Muscle of back (tissue), 10 donors: ENCODE data around the gene SLC2A14. TPM values are rescaled to one million over a fixed set of nuclear protein-coding genes. Genes with fewer than 3 reads are reported as not detected.

Source experiments
- polyA plus RNA-seq, 10 donors: library from polyadenylated mRNA; unstranded; fragments of 120-200 nt; gene quantifications; one replicate each; pipeline ENCODE4 v1.2.1, GENCODE V29; 2013; ENCODE audit not compliant: insufficient read length in 10 of 10

The SLC2A14 gene
- polyA plus RNA-seq, 10 donors, result 0.08 to 1.1 (median 0.36) TPM; not detected in 1

Other genes with a start within 250 kb of the SLC2A14 start
- gene APOBEC1, start 207.0 kb downstream of the SLC2A14 start, polyA plus RNA-seq, result not detected
- gene GDF3, start 177.1 kb downstream of the SLC2A14 start, polyA plus RNA-seq, result under 1 TPM in 1 of 10 donors, not detected in 9; 0.13 TPM
- gene DPPA3, start 161.5 kb downstream of the SLC2A14 start, polyA plus RNA-seq, result under 1 TPM in 1 of 10 donors, not detected in 9; 0.14 TPM
- gene CLEC4C, start 125.5 kb downstream of the SLC2A14 start, polyA plus RNA-seq, result under 1 TPM in 3 of 10 donors, not detected in 7; 0.11 to 0.29 (median 0.19) TPM
- not detected for gene NANOGNB, start 107.7 kb downstream of the SLC2A14 start, polyA plus RNA-seq
- 1 to 10 TPM in 2 of 10 donors, under 1 TPM in 5, not detected in 3; 0.07 to 1.3 (median 0.16) TPM for gene NANOG, start 83.5 kb downstream of the SLC2A14 start, polyA plus RNA-seq
- 100 to 1,000 TPM in 1 of 10 donors, 10 to 100 TPM in 9; 10.6 to 102 (median 18.5) TPM for gene SLC2A3, start 63.3 kb upstream of the SLC2A14 start, polyA plus RNA-seq
- gene FOXJ2, start 159.8 kb upstream of the SLC2A14 start, polyA plus RNA-seq, result 10 to 100 TPM; 18.5 to 23.7 (median 19.7) TPM
- gene C3AR1, start 193.4 kb upstream of the SLC2A14 start, polyA plus RNA-seq, result 1 to 10 TPM; 3.6 to 6.6 (median 5.5) TPM
- 10 to 100 TPM; 16.6 to 28.7 (median 23.7) TPM for gene NECAP1, start 209.4 kb upstream of the SLC2A14 start, polyA plus RNA-seq